Mononuclear cell (primary cell): ENCODE measurements around the gene MT1M. TPM values are rescaled to one million over a fixed set of nuclear protein-coding genes. Genes with fewer than 3 reads are reported as not detected.
A peak's percentile ranks its signal among the peaks of the same experiment; 100 is the strongest.
"Not testable (repeated sequence)": the region's sequence is repeated elsewhere in the genome, so short reads cannot be mapped to it uniquely, and the experiment has no call there.

ENCODE experiments used
- H3K27me3 ChIP-seq: 2 replicates; pipeline ENCODE4 v1.6.0; 2011; ENCODE audit warnings: low read length, control low read depth; ENCODE audit not compliant: insufficient read depth
- H3K4me1 ChIP-seq: 2 replicates; pipeline ENCODE4 v1.5.1; 2011; ENCODE audit warnings: mild to moderate bottlenecking, low read length, control low read depth; ENCODE audit not compliant: insufficient read depth
- H3K4me3 ChIP-seq: 2 replicates; pipeline ENCODE4 v1.5.1; 2011; ENCODE audit warnings: mild to moderate bottlenecking, low read length, moderate library complexity
- H3K9me3 ChIP-seq: 2 replicates; pipeline ENCODE4 v1.5.1; 2011; ENCODE audit warnings: low read depth, mild to moderate bottlenecking, control low read depth, low read length
- total RNA-seq: library from RNA; depleted of rRNA; stranded (reverse); fragments of >200 nt; gene quantifications from one replicate; pipeline ENCODE4 v1.2.3, GENCODE V29; 2012

MT1M gene
- total RNA-seq, 1 donor, result not detected

DNA sequence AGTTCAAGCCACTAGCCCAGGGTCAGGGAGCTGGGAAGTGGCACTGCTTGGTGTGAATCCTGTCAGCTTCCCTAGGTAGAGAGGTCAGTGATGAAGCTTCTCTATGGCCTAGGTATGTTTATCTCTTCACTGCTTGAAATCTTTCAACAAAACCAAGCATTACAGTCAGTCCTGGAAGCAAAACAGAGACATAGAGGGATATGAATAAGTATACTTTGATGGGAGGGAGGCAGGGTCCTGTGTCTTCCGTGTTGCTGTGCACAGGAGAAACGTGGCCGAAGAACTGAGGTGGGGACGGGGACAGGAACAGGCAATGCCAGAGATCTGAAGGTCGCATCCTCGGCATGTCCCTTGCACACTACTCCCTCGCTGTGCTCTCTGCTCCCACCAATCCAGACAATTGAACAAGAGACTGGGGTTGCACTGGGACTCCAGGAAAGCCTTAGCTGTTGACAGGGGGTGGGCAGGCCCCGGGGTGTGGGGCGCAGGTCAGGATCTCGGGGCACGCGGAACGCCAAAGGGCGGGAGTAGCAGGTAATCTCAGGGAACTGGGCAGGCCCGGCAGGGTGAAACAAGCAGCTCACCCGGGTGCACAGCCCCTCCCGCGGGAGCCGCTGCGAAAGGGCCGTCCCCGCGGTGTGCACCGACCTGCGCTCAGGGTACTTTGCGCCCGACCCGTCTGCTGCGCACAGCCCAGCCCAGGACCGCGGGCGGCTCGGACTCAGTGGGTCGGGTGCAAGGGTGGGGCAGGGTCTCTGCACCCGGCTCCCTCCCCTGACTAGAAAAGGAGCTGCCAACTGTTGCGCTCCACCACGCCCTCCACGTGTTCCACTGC is 36.8 kb downstream of the MT1M start, which contains the start of gene MT1H:
MT1H (plus strand) TSS at position 810 of the 835 bp plus-strand sequence. CDS start 71 bp downstream, outside the sequence.
- Histone ChIP-seq H3K4me3 (no peak within 1 kb of the TSS), H3K27me3 (peaks cover 93% of the 10 kb centered on the region), H3K4me1 (no peaks in the 10 kb centered on the region), H3K9me3 (no peaks in the 10 kb centered on the region)

DNA sequence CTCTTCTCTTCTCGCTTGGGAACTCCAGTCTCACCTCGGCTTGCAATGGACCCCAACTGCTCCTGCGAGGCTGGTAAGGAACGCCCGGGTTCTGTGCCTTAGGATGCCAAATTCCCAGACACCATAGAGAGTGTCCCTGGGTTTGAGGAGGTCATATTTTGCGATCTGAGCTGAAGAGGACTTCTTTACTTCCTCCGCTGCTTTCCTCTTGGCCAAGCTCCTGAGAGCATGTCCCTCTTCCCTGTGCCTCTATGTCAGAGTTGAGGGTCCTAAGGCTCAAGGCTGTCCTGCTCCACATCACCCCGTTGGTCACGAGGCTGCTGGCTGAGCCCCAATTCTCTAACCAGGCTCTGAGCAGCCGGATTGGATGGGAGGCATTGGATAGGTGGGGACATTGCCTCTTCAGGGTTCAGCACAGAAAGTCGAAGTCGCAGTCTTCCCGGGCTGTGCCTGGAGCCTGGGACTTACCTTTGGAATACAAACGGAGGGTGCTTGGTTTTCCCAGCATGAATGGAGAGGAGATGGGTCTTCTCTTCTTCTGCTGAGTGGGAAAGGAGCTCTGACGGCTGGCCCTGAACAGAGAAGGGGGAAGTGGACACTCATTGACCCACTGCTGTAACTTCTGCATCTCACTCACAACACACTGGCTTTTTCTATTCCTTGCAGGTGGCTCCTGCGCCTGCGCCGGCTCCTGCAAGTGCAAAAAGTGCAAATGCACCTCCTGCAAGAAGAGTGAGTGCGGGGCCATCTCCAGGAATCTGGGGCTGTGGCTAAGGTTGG is 37.6 kb downstream of the MT1M start:
- no peak overlapping the region for H3K4me3 ChIP-seq
- H3K4me1 ChIP-seq, result no peaks in the 10 kb centered on the region
- H3K27me3 ChIP-seq, result peaks cover 86% of the 10 kb centered on the region
- H3K9me3 ChIP-seq, result no peaks in the 10 kb centered on the region

DNA sequence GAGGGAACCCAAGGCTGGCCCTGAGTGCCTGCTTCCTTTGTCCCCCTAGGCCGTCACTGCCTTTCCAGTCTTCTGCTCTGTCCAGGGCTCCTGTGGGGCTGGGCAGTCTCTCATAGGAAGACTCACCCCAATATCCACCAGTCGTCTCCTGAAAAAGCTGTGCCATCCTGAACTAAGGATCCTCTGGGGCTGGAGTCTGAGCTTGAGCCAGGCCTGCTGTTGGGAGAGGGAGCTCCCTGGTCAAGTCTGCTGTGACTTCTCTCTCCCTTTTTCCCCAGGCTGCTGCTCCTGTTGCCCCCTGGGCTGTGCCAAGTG is 38.1 kb downstream of the MT1M start:
- Histone ChIP-seq H3K4me1 (no peaks in the 10 kb centered on the region), H3K9me3 (no peaks in the 10 kb centered on the region), H3K4me3 (no peak overlapping the region), H3K27me3 (peaks cover 88% of the 10 kb centered on the region)

GRCh38 chr16:56671691-56672090 is 39.2 kb downstream of the MT1M start:
- H3K27me3 ChIP-seq, result peaks cover 81% of the 10 kb centered on the region
- H3K4me3 ChIP-seq, H3K4me1 ChIP-seq, H3K9me3 ChIP-seq: not testable (repeated sequence)

GRCh38 chr16:56672171-56672570 is 39.7 kb downstream of the MT1M start:
- H3K4me1 ChIP-seq, H3K9me3 ChIP-seq, H3K4me3 ChIP-seq: not testable (repeated sequence)
- peaks cover 76% of the 10 kb centered on the region for H3K27me3 ChIP-seq

DNA sequence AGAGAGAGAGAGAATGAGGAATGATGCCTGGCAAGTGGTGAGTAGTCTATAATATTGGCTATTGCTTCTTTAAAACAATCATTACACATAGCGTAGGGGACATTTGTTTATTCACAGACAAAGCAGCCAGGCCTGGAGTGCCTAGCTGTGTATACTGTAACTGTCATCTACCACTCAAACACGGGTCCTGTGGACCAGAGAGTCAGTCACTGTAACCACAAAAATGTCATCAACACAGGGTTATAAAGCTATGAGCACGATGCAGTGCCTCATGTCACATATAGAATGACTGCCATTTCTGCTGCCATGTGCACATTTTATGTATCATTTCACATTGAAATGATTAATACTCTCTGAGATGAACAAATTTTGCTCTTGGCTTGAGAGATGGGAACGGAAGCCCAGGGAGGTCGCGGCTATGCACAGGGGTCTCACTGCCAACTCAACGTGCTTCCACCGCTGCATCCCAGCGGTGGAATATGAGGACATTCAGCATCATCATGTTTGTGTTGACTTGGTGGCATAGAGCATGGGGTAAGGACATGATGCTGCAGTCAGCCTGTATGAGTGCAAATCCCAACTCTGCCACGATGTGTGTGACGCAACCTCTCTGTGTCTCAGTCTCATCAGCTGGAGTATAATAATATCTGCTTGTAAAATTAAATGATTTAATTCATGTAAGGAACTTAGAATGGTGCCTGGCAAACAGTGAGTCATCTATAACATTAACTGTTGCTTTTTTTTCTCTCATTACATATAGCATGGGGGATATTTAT is 40.5 kb downstream of the MT1M start:
- no peak overlapping the region for H3K4me3 ChIP-seq
- H3K27me3 ChIP-seq, result peaks cover 69% of the 10 kb centered on the region
- no peaks in the 10 kb centered on the region for H3K4me1 ChIP-seq
- H3K9me3 ChIP-seq, result no peaks in the 10 kb centered on the region

DNA sequence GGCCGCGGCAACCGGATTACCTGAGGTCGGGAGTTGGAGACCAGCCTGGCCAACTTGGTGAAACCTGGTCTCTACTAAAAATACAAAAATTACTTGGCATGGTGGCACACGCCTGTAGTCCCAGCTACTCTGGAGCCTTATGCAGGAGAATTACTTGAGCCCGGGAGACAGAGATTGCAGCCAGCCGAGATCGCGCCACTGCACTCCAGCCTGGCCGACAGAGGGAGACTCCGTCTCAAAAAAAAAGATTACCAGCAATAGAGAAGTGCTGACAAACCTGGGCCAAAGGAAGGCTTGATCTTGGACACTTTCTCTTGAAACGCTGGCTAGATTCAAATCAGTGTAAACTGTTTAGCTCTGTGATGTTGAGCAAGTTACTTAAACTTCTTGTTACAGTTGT is 41.5 kb downstream of the MT1M start:
- Histone ChIP-seq H3K4me1 (no peaks in the 10 kb centered on the region), H3K9me3 (no peaks in the 10 kb centered on the region), H3K27me3 (peaks cover 59% of the 10 kb centered on the region), H3K4me3 (no peak overlapping the region)

- H3K9me3 ChIP-seq, H3K4me1 ChIP-seq, H3K4me3 ChIP-seq: not testable (repeated sequence)
- peaks cover 52% of the 10 kb centered on the region for H3K27me3 ChIP-seq
Observed at GRCh38 chr16:56674570-56674969, 42.1 kb downstream of the MT1M start.

DNA sequence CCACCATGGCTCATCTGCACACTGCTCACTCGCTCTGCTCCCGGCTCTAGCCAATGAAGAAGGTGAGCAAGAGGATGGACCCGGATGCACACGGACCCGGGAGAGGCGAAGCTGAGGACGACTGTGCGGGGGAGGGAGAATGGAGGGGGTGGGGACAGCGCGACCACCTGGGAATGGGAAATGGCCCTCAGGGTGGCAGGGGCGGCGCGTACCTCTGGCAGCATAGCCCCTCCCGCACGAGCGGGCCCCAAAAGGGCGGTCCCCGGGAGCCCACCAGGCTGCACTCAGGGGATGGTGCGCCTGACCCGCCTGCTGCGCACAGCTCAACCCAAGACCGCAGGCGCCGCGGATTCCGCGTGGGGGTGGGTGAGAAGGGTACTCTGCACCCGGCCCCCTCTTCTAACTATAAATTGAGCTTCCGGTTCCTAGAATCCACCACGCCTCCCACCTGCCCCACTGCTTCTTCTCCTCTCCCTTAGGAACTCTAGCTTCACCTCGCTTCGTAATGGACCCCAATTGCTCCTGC is 43.3 kb downstream of the MT1M start:
- no peaks in the 10 kb centered on the region for H3K9me3 ChIP-seq
- H3K27me3 ChIP-seq, result peaks cover 41% of the 10 kb centered on the region
- no peak overlapping the region for H3K4me3 ChIP-seq
- H3K4me1 ChIP-seq, result no peaks in the 10 kb centered on the region

DNA sequence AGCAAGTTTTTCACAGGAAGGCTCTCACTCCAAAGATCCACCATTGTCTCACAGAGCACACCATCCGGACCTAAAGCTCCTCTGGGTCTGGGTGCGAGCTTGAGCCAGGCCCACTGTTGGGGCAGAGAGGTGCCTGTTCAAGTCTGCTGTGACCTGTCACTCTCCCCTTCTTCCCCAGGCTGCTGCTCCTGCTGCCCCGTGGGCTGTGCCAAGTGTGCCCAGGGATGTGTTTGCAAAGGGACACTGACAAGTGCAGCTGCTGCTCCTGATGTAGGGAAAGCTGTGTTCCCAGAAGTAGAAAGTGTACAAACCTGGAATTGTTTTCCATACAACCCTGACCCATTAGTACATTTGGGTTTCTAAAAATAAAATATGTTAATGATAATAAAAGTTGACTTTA is 45.0 kb downstream of the MT1M start:
- no peak overlapping the region for H3K4me3 ChIP-seq
- peaks cover 25% of the 10 kb centered on the region for H3K27me3 ChIP-seq
- H3K9me3 ChIP-seq, result no peaks in the 10 kb centered on the region

DNA sequence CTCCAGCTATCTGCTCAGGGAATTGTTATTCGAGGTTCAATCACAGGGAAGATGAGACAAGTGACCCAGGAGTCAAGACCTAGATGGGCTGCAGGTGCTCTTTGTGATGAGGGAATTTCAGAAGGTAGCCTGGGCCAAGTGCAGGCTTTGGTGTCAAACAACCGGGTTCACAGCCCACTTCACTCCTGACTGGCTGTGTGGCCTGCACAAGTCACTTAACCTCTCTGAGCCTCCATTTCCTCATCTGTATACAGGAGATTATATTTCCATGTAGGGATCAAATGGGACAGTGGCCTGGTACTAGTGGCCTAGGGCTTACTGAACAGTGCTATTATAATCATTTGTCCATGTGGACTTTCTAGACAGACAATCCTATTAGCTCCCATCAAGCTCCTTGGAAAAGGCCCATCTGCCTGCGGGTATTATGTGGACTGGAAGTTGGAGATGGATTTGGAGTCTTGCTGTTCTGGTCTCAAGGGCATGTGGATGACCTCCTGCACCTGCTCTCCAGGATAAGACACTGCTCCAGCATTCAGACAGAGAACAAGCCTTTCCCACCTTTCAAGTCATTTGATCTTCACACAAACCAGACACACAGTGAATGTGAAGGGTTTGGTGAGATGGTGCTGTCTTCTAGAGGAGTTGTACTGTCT is 46.7 kb downstream of the MT1M start:
- H3K9me3 ChIP-seq, result no peaks in the 10 kb centered on the region
- H3K4me1 ChIP-seq, result peaks cover 22% of the 10 kb centered on the region
- peaks cover 9% of the 10 kb centered on the region for H3K27me3 ChIP-seq
- H3K4me3 ChIP-seq, result no peak overlapping the region

More for the DNA sequence above, 45.0 kb downstream of the MT1M start:
- peaks cover 8% of the 10 kb centered on the region for H3K4me1 ChIP-seq

DNA sequence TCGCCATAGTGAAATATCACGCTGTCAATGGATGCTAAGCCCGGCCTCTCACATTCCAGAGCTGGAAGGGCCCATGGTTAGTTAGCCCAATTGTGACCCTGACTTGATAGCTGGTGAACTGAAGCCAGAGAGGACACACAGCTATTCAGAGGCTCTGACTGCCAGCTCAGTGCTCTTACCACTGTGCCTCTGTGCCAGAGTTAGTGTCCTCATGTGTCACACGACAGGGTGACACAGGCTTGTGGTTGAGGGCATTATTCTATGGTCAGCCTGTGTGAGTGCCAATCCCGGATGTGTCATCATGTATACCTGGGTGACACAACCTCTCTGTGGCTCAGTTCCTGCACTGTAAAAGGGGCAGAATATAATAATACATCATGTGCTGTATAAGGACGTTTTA is 47.4 kb downstream of the MT1M start:
- Histone ChIP-seq H3K4me1 (peaks cover 22% of the 10 kb centered on the region), H3K27me3 (peaks cover 9% of the 10 kb centered on the region), H3K9me3 (no peaks in the 10 kb centered on the region), H3K4me3 (no peak overlapping the region)

DNA sequence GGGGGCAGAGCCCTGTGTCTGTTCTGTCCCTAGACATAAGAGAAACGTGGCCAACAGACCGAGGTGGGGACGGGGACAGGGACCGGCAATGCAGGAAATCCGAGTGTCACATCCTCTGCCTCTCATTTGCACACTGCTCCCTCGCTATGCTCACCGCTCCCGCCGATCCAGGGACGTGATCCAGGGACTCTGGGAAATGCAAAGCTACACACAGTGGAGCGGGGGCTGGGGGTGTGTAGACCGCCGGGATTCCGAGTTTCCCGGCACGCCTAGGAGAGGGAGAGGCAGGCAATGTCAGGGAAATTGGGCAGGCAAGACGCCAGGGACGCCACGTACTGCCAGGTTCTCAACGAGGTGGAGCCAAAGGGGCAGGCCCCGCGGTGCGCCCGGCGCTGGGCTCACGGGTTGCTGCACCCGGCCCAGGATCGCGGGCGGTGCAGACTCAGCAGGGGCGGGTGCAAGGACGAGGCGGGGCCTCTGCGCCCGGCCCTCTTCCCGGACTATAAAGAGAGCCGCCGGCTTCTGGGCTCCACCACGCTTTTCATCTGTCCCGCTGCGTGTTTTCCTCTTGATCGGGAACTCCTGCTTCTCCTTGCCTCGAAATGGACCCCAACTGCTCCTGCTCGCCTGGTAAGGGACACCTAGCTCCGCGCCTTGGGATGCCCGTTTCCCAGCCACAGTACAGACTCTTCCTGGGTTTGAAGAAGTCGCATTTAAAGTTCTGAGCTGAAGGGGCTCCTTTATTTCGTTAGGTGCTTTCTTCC is 49.7 kb downstream of the MT1M start, which contains the start of gene MT1X:
MT1X (plus strand) TSS at position 532 of the 764 bp plus-strand sequence; CDS start at position 603, 71 bp downstream.
- no peaks in the 10 kb centered on the region for H3K27me3 ChIP-seq
- peaks cover 22% of the 10 kb centered on the region for H3K4me1 ChIP-seq
- peak within 1 kb of the TSS; percentile 61 for H3K4me3 ChIP-seq
- H3K9me3 ChIP-seq, result no peaks in the 10 kb centered on the region
